Smooth muscle cell (in vitro differentiated cells): ENCODE results near the gene CCDC188. TPM values are rescaled to one million over a fixed set of nuclear protein-coding genes. Genes with fewer than 3 reads are reported as not detected.

Experiments
- DNase-seq: peaks from one replicate; lab custom pipeline; 2025; ENCODE audit not compliant: unreplicated experiment; lab: John Stamatoyannopoulos, UW
- H2AFZ ChIP-seq: fragments of 200-600 bp; sonication (generic); 2 replicates; pipeline ENCODE4 v1.6.0; 2016; ENCODE audit warnings: antibody characterized with exemption, low read depth, mild to moderate bottlenecking
- H3F3A ChIP-seq: fragments of 200-600 bp; sonication (generic); 2 replicates; pipeline ENCODE4 v1.6.0; 2017; ENCODE audit warnings: antibody characterized with exemption, low read depth
- H3K27ac ChIP-seq: fragments of 200-600 bp; sonication (generic); 2 replicates; pipeline ENCODE4 v1.5.1; 2016; ENCODE audit warnings: low read depth, mild to moderate bottlenecking
- H3K27me3 ChIP-seq: fragments of 200-600 bp; sonication (generic); 2 replicates; pipeline ENCODE4 v1.6.1; 2016; ENCODE audit warnings: low read depth, mild to moderate bottlenecking
- H3K36me3 ChIP-seq: fragments of 200-600 bp; sonication (generic); 2 replicates; pipeline ENCODE4 v1.5.1; 2016; ENCODE audit warnings: low read depth
- H3K4me1 ChIP-seq: fragments of 200-600 bp; sonication (generic); 2 replicates; pipeline ENCODE4 v1.5.1; 2016; ENCODE audit warnings: low read depth
- H3K4me2 ChIP-seq: fragments of 200-600 bp; sonication (generic); 2 replicates; pipeline ENCODE4 v1.6.0; 2016; ENCODE audit warnings: mild to moderate bottlenecking
- H3K4me3 ChIP-seq: fragments of 200-600 bp; sonication (generic); 2 replicates; pipeline ENCODE4 v1.5.1; 2016; ENCODE audit warnings: mild to moderate bottlenecking
- H3K79me2 ChIP-seq: fragments of 200-600 bp; sonication (generic); 2 replicates; pipeline ENCODE4 v1.6.0; 2016; ENCODE audit warnings: low read depth, mild to moderate bottlenecking
- H3K9ac ChIP-seq: fragments of 200-600 bp; sonication (generic); 2 replicates; pipeline ENCODE4 v1.6.0; 2016; ENCODE audit warnings: low read depth
- H3K9me3 ChIP-seq: fragments of 200-600 bp; sonication (generic); replicated peaks from 2 replicates; pipeline ENCODE4 v1.5.1; 2016; ENCODE audit warnings: low read depth
- H4K20me1 ChIP-seq: fragments of 200-600 bp; sonication (generic); 2 replicates; pipeline ENCODE4 v1.6.0; 2016; ENCODE audit warnings: low read depth
- CTCF ChIP-seq: fragments of 200-600 bp; sonication (generic); IDR thresholded peaks from 2 replicates; pipeline ENCODE4 v1.5.1; 2017; ENCODE audit warnings: borderline replicate concordance, mild to moderate bottlenecking, antibody characterized with exemption; ENCODE audit not compliant: insufficient read depth, poor library complexity, severe bottlenecking
- WGBS: methylation state at CpG from one replicate; pipeline ENCODE4 v1.1.7; 2016; ENCODE audit warnings: low lambda C conversion rate; 5-methylcytosine and 5-hydroxymethylcytosine counted together
- polyA plus RNA-seq: library from polyadenylated mRNA; unstranded; fragments of >200 nt; fragmentation: Nextera tagmentation; extraction: Ambion mirVana; gene quantifications from 2 replicates; pipeline ENCODE4 v1.2.1, GENCODE V29; 2016
- total RNA-seq: library from RNA; depleted of rRNA; stranded (reverse); fragments of >200 nt; gene quantifications from 2 replicates; pipeline ENCODE4 v1.2.3, GENCODE V29; 2014

The CCDC188 gene
- total and polyA plus RNA-seq, 2 experiments from 2014 or later: not detected

- no peak for DNase-seq
- H3K9me3 ChIP-seq: no peaks in the 10 kb centered on the region
- no peaks in the 10 kb centered on the region for H3K27me3 ChIP-seq
- no peaks in the 10 kb centered on the region for H3K36me3 ChIP-seq
- WGBS: 83% methylated on average over 27 of the region's 29 CpGs
- no peak overlapping the region for H3K9ac ChIP-seq
- no peak for TF ChIP-seq CTCF
- no peaks in the 10 kb centered on the region for H3K79me2 ChIP-seq
- H3K27ac ChIP-seq: no peak overlapping the region
- no peaks in the 10 kb centered on the region for H3F3A ChIP-seq
- H3K4me2 ChIP-seq: no peak overlapping the region
- H4K20me1 ChIP-seq: no peaks in the 10 kb centered on the region
- H3K4me3 ChIP-seq: no peak overlapping the region
- H3K4me1 ChIP-seq: no peaks in the 10 kb centered on the region
- H2AFZ ChIP-seq: no peak overlapping the region
Observed at GRCh38 chr22:20178075-20178914, 27.4 kb upstream of the CCDC188 start.

- H3K4me2 ChIP-seq: no peak overlapping the region
- no peaks in the 10 kb centered on the region for H3K9me3 ChIP-seq
- no peaks in the 10 kb centered on the region for H3K36me3 ChIP-seq
- no peak overlapping the region for H3K9ac ChIP-seq
- no peak overlapping the region for H3K27ac ChIP-seq
- no peaks in the 10 kb centered on the region for H4K20me1 ChIP-seq
- no peak for DNase-seq
- 89% methylated on average over 21 of the region's 21 CpGs for WGBS
- no peak for TF ChIP-seq CTCF
- H3F3A ChIP-seq: no peaks in the 10 kb centered on the region
- H2AFZ ChIP-seq: no peak overlapping the region
- no peak overlapping the region for H3K4me3 ChIP-seq
- H3K79me2 ChIP-seq: no peaks in the 10 kb centered on the region
- H3K4me1 ChIP-seq: no peaks in the 10 kb centered on the region
- no peaks in the 10 kb centered on the region for H3K27me3 ChIP-seq
Observed at GRCh38 chr22:20177217-20177911, 26.5 kb upstream of the CCDC188 start.

- Histone ChIP-seq H2AFZ (no peak overlapping the region), H3K9ac (no peak overlapping the region), H3K9me3 (no peaks in the 10 kb centered on the region), H3F3A (no peaks in the 10 kb centered on the region), H3K27me3 (no peaks in the 10 kb centered on the region), H4K20me1 (no peaks in the 10 kb centered on the region), H3K36me3 (no peaks in the 10 kb centered on the region), H3K79me2 (no peaks in the 10 kb centered on the region), H3K27ac (no peak overlapping the region), H3K4me2 (no peak overlapping the region), H3K4me3 (no peak overlapping the region), H3K4me1 (no peaks in the 10 kb centered on the region)
- DNase-seq: no peak
- TF ChIP-seq CTCF: no peak
- 84% methylated on average over 17 of the region's 17 CpGs for WGBS
Observed at GRCh38 chr22:20176421-20177085, 25.7 kb upstream of the CCDC188 start.
